ENCODE data around the gene DSC3.
"Not testable (repeated sequence)": the region's sequence is repeated elsewhere in the genome, so short reads cannot be mapped to it uniquely, and the experiment has no call there.

Gene DSC3

GRCh38 chr18:31040686-31041270, 1.8 kb downstream of the DSC3 start:
- no peak for DNase-seq

DNA sequence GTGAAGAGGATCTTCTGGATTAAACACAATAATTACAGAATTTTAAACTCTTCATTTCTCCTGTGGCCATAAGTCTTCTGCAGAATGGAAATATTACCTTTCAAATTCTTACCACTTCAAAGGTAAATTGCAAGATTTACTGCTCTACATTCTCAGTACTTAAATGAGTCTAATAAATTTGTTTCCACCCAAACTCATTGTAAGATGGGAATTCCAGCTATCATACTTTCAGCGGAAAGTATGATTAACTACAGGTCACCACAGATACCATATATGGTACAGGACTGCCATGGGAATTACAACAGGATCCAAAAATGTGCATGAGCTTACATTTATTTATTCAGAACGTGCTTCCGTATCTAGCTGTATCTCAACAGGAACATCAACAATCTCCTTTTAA, 3.1 kb downstream of the DSC3 start:
- DNase-seq, result no peak

DNA sequence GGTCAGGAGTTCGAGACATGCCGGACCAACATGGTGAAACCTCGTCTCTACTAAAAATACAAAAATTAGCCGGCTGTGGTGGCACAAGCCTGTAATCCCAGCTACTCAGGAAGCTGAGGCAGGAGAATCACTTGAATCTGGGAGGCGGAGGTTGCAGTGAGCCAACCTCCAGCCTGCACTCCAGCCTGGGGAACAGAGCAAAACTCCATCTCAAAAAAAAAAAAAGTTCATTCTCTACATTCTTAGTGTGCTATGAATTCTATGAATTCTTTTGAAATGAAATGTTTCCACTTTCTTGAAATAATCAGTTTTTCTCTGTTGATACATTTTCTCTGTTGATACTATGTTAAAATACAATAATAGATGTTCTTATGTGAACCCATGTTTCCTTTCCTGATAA, 4.9 kb downstream of the DSC3 start:
- not testable (repeated sequence) for DNase-seq

- DNase-seq, result no peak
These were observed 8.0 kb downstream of the DSC3 start for GRCh38 chr18:31034541-31034940.

DNA sequence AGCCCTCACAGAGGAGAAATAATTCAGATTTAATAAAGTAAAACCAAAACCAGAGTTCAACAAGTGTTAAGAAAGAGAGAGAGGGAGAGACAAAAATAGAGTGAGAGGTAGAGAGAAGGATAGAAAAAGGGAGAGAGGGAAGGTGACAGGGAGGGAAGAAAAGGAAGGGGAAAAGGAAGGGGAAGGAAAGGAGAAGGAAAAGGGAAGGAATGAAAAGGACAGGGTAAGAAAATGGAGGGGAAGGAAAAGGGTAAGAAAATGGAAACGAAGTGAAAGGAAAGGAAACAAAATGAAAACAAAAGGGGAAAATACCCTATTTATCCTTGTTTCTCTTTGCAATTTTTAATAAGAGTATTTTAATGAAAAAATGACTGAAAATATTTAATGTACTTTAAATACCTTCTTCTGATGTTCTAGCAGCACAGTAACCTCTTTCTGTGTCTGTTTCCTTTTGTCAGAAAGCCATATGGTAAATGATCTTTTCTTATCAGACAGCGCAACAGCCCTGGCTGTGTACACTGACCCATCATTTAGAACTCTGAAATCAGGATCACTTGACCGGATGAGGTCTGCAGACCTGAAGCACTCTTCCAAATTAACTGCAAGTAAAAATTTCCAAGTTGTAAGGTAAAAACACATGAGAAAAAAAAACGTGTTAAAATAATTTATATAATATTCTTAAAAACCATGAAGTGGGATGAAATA, 11.8 kb downstream of the DSC3 start:
- no peak for DNase-seq

DNA sequence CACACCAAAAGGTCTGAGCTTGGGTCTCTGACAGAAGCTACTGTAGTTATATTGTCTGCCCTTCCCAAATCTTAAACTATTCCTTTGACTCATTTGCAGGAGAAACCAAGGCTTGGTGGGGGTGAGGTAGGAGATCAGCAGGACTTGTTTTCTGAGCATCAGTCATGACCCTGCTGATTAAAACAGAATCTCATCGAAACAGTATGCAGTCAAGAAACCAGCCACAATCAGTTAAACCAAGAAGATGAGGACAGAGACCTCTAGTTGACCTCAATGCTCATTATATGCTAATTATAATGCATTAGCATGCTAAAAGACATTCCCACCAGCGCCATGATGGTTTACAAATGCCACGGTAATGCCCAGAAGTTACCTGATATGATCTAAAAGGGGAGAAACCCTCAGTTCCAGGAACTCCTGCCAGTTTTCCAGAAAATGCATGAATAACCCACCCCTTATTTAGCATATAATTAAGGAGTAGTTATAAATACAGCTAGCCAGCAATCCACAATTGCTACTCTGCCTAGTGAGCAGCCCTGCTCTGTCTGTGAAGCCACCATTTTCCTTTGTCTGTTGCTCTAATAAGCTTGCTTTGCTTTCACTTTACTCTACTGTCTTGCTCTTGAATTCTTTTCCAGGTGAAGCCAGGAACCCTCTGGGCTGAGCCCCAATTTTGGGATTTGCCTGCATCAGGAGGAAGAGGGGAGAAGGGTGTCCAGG, 26.7 kb downstream of the DSC3 start:
- DNase-seq, result no peak

GRCh38 chr18:31011455-31011854, 31.1 kb downstream of the DSC3 start:
- not testable (repeated sequence) for DNase-seq

GRCh38 chr18:31010601-31011000, 31.9 kb downstream of the DSC3 start:
- no peak for DNase-seq

- no peak for DNase-seq
These were observed 42.5 kb downstream of the DSC3 start for GRCh38 chr18:30999887-31000628.

DNA sequence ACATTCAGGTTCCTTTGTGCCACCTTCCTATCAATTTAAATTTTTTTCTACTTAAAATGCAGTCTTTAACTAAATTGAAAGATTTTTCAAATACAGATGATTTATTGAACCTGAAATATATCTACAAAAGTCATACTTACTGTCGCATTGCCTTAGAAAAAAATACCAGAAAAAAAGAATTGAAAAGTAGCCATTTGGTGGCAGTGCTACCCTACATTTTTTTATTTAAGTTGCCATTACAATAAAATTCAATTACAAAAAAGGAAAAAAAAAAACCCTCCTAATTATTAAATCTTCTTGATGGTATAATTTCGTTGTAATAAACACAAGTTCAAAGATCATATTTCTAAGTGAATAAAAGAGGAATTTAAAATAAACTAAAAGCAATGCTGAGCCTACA, 43.4 kb downstream of the DSC3 start:
- no peak for DNase-seq

DNA sequence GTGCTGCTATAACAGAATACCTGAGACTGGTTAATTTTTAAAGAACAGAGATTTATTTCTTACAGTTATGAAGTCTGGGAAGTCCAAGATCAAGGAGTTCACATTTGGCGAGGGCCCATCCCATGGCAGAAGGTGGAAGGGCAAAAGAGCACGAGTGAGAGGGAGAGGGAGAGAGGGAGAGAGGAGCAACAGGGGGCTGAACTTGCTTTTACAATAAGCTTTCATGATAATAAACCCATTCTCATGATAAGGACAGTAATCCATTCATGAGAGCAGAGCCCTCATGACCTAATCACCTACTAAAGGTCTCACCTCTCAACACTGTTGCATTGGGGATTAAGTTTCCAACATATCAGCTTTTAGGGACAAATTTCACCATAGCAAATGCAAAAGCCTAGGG, 45.3 kb downstream of the DSC3 start:
- no peak for DNase-seq

- no peak for DNase-seq
These were observed 50.3 kb downstream of the DSC3 start for GRCh38 chr18:30992231-30992630.

- no peak for DNase-seq
These were observed 51.1 kb downstream of the DSC3 start for GRCh38 chr18:30991397-30991796.

DNA sequence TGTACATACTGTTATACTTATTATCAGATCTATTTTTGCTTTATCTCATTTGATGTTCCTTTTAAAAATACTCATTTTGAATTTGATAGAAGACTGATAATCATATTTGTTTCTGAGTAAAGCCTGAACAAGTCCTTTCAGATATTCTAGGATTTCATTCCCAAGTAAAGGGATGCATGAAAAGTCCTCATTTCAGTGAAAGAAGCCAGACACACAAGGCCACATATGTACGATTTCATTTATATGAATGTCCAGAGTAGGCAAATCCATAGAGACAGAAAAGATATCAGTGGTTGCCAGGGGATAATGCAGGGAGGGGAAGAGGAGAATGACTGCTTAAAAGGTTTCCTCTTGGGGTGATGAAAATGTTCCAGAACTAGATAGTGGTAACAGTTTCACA, 53.4 kb downstream of the DSC3 start:
- DNase-seq, result no peak

DNA sequence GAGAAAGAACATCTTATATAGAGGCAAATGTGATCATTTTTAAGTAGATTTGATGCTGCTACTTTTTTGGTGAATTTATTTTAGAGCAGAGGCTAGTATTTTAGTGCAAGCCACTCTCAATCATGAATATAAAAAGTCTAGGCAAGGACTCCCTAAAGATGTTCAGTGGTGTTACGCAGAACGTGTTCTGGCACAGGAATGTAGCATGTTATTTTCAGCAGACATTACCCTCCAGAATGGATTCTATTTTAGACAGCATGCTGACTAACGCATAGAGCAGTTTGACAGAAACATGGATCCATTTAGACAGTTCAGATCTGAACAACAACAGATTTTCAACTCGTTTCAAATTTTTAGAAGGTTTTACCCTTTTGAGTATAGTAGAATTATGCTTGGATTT, 54.1 kb downstream of the DSC3 start:
- no peak for DNase-seq

DNA sequence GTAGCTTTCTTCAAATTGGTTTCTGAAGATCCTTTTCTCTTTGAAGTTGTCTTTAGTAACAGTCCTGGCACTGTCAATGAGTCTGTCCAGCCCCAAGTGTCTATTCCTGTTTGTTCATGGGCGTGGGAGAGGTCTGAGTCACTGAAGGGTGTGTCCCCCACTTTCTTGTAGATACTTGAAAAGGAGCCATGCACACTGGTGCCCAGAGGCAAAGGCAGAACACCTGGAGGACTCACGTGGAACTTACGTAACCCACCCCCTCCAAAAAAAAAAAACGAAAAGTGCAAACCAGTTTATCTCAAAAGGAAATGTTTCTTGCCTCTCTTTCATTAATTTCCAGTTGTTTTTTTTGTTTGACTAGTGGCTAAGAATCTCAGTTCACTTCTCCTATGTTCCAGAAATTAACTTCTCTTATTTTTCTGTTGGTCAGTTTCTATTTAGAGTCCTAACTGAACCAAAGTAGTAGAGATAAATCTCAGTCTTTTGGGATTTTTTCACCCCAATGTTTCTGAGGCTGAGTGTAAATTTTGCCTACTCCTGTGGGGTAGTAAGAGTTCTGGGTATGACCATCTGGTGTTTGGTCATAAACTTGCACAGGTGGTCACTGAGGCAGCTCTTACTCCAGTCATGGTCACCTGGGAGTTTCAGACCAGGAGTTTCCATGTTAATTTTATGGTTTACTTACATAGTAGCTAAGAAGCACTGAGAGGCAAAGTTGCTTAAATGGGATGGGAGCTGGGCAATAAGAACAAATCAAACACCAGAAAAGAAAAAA, 54.9 kb downstream of the DSC3 start:
- no peak for DNase-seq

DNA sequence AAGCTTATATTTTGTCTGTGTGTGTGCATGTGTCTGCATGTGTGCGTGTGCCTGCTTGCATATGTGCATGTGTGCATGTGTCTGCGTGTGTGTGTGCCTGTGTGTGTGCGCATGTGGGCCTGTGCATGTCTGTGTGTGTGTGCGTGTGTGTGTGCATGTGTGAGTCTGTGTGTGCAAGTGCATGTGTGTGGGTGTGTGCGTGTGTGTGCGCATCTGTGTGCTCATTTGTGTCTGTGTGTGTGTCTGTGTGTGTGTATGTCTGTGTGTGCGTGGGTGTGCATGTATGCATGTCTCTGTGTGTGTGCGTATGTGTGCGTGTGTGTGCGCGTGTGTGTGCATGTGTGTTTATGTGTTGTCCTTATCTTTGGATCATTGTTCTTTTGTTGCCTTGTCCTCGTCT, 56.8 kb downstream of the DSC3 start:
- DNase-seq, result no peak

- no peak for DNase-seq
These were observed 60.1 kb downstream of the DSC3 start for GRCh38 chr18:30982285-30982992.

- DNase-seq, result not testable (repeated sequence)
These were observed 64.5 kb downstream of the DSC3 start for GRCh38 chr18:30978091-30978490.

DNA sequence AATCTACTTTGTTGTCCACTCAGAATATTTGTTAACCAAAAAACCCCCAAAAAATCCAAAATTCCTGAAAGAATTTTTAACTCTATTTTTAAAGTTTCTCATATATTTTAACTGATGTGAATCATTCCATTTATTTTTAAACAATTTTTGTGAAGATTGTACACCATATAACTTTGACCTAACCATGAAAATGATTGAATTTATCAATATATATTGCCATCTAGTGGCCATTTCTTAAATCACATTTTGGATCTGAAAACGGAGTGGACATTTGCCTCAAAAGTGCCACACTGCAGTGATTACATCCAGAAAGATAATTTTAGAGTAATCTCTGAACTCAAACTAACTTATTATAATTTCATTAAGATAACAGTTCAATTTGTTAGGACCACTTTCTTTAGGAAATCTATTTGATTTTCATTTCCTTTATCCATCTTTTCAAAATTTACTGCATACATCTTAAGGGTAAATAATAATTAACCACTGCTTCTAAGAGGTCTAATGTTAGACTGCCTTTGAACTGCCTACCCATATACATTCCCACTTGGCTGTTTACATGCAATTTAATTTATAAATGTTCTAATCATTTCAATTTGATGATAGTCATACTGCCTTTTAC, 71.1 kb downstream of the DSC3 start:
- no peak for DNase-seq

- no peak for DNase-seq
These were observed 72.2 kb downstream of the DSC3 start for GRCh38 chr18:30970196-30970816.
